ENCODE results near the gene DRC1. TPM values are rescaled to one million over a fixed set of nuclear protein-coding genes. Genes with fewer than 3 reads are reported as not detected.

The DRC1 gene
- total and polyA plus RNA-seq, 7 donors = 0.06 to 0.54 TPM; not detected in 5

DNA sequence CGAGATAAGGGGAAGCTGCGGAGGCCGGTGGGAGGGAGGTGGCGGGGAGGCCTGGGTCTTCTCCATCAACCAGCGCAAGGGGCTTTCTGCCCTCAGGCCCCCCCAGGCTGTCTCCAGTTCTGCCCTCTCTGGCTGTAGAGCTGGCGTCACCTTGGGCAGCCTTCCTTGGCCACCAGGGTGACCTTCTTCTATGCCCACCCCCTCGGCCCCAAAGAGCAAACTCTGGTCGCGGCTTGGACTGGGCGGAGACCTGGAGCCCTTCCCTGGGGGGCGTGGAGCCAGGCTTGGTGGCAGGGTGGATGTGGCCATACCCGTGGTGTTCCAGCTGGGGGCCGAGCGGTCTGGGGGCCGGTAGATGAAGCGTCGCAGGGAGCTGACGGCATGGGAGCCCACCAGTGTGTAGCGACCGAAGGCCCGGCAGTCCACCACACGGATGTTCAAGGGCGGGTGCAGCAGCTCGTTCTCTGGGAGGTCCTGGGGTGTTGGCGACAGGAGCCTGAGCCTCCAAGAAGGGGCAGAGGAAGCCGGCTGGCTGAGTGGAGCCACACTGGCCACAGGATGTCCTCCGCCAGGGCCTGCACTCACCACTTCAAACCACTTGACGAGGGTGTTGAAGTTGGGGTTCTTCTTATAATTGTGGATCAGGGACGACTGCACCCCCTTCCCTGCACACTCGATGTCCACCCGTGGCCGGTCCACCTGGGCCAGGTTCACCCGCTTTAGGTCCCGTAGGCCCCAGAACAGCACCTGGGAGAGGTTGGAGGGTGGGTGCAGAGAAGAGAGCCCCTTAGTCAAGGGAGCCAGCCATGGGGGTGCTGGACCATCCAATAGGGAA, 71.3 kb downstream of the DRC1 start:
- no peak overlapping the region for H3K27ac ChIP-seq
- WGBS, 2 donors = 86 to 91% methylated on average over 34 of the region's 34 CpGs

DNA sequence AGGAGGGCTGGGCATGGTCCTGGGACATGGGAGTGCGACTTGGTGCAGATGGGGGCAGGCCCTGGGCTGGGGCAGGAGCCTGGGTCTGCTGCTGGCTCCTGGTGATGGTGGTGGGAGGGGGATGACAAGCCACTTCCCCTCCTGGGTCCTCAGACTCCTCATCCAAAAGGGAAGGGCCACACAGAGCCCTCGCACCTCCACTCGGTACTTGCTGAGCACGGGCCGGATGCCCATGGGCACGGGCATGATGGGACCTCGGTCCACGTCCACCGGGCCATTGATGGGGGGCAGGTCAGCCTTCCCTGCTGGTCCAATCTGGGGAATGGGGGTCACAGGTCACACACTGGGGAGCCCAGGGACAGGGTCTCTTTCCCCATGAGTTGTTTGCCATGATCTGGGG, 72.1 kb downstream of the DRC1 start:
- WGBS, 2 donors = 94 to 96% methylated on average over 9 of the region's 9 CpGs
- no peak overlapping the region for H3K4me3 ChIP-seq
- intact Hi-C loops (cut with DNase I) = no loop called here
- no peak for TF ChIP-seq POLR2A (IDR thresholded peaks at IDR 0.05)
- TF ChIP-seq, protein P1, sequence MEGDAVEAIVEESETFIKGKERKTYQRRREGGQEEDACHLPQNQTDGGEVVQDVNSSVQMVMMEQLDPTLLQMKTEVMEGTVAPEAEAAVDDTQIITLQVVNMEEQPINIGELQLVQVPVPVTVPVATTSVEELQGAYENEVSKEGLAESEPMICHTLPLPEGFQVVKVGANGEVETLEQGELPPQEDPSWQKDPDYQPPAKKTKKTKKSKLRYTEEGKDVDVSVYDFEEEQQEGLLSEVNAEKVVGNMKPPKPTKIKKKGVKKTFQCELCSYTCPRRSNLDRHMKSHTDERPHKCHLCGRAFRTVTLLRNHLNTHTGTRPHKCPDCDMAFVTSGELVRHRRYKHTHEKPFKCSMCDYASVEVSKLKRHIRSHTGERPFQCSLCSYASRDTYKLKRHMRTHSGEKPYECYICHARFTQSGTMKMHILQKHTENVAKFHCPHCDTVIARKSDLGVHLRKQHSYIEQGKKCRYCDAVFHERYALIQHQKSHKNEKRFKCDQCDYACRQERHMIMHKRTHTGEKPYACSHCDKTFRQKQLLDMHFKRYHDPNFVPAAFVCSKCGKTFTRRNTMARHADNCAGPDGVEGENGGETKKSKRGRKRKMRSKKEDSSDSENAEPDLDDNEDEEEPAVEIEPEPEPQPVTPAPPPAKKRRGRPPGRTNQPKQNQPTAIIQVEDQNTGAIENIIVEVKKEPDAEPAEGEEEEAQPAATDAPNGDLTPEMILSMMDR (IDR thresholded peaks at IDR 0.05) = no peak
- no peak for TF ChIP-seq EP300 (IDR thresholded peaks at IDR 0.05)
- TF ChIP-seq POLR2AphosphoS5 (IDR thresholded peaks at IDR 0.05) = no peak
- no peak for DNase-seq
- H3K9me3 ChIP-seq = peaks cover 0 to 4% (median 2%) of the 10 kb centered on the region in 4 donors
- no peaks in the 10 kb centered on the region for H3K36me3 ChIP-seq
- no peaks in the 10 kb centered on the region for H3K27me3 ChIP-seq
- no peaks in the 10 kb centered on the region for H3K4me1 ChIP-seq
- H3K27ac ChIP-seq = no peak overlapping the region

More for the DNA sequence above, 71.3 kb downstream of the DRC1 start:
- Histone ChIP-seq H3K9me3 (peaks cover 0 to 4% (median 2%) of the 10 kb centered on the region in 4 donors), H3K36me3 (no peaks in the 10 kb centered on the region), H3K4me1 (no peaks in the 10 kb centered on the region), H3K27me3 (no peaks in the 10 kb centered on the region), H3K4me3 (no peak overlapping the region)
- no peak for DNase-seq
- TF ChIP-seq, protein P1 (IDR thresholded peaks at IDR 0.05) = no peak
- TF ChIP-seq POLR2AphosphoS5 (IDR thresholded peaks at IDR 0.05) (no peak), POLR2A (IDR thresholded peaks at IDR 0.05) (no peak), EP300 (IDR thresholded peaks at IDR 0.05) (no peak)
- intact Hi-C loops (cut with DNase I) = no loop called here

DNA sequence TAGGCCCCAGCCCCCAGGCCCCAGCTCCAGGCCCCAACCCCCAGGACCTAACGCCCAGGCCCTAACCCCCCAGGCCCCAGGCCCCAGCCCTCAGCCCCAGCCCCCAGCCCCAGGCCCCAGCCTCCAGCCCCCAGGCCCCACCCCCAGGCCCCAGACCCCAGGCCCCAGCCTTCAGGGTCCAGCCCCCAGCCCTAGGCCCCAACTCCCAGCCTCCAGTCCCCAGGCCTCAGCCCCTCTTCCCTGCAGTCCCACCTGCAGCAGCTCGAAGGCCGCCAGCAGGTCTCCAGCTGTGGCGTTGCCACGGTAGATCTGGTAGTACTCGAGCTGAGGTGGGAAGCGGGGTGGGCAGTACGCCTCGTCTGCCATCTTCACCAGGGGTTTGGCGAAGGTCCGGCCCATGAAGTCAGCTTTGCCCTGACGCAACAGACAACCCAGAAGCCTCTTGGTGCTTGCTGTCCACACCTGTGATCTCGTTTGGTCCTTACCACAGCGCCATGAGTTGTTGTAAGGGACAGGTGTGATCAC, 72.6 kb downstream of the DRC1 start:
- Histone ChIP-seq H3K36me3 (no peaks in the 10 kb centered on the region), H3K27me3 (no peaks in the 10 kb centered on the region), H3K4me1 (no peaks in the 10 kb centered on the region), H3K4me3 (no peak overlapping the region), H3K9me3 (peaks cover 0 to 2% (median under 1%) of the 10 kb centered on the region in 4 donors), H3K27ac (no peak overlapping the region)
- no peak for DNase-seq
- TF ChIP-seq POLR2AphosphoS5 (IDR thresholded peaks at IDR 0.05) (no peak), EP300 (IDR thresholded peaks at IDR 0.05) (no peak), POLR2A (IDR thresholded peaks at IDR 0.05) (no peak)
- TF ChIP-seq, protein P1 (IDR thresholded peaks at IDR 0.05) = no peak
- intact Hi-C loops (cut with DNase I) = no loop called here
- 94% methylated on average over 14 of the region's 14 CpGs for WGBS, 2 donors

DNA sequence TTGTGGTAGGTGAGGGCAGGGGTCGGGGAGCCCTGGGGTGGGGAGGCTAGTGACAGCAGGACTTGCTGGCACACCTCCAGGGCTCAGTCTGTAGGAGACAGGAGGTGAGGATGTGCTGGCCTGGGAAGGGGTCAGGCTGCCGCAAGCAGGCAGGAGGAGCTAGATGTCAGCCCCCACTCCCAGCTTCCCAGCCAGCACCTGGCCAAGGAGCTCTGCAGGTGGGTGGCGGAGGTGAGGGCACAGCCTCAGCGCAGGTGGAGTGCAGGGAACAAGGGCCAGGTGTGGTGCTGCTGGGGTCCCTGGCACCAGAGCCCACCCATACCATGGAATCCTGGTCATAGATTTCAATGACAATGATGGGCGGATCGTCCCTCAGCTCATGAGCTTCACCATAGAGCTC, 73.3 kb downstream of the DRC1 start:
- Histone ChIP-seq H3K4me3 (no peak overlapping the region), H3K27ac (no peak overlapping the region), H3K9me3 (no peaks in the 10 kb centered on the region), H3K4me1 (no peaks in the 10 kb centered on the region), H3K36me3 (no peaks in the 10 kb centered on the region), H3K27me3 (no peaks in the 10 kb centered on the region)
- TF ChIP-seq, protein P1 (IDR thresholded peaks at IDR 0.05) = no peak
- no peak for TF ChIP-seq EP300 (IDR thresholded peaks at IDR 0.05)
- no peak for DNase-seq
- 95 to 97% methylated on average over 6 of the region's 6 CpGs for WGBS, 2 donors
- intact Hi-C loops (cut with DNase I) = no loop called here
